H9 (cell line): ENCODE results near the gene MECR. TPM values are rescaled to one million over a fixed set of nuclear protein-coding genes. Genes with fewer than 3 reads are reported as not detected.
"Not testable (repeated sequence)": the region's sequence is repeated elsewhere in the genome, so short reads cannot be mapped to it uniquely, and the experiment has no call there.

Source experiments
- DNase-seq: peaks from one replicate; pipeline ENCODE4 v3.0.0-alpha.2; 2017
- H2AFZ ChIP-seq: one replicate; pipeline ENCODE4 v1.6.1; 2013; ENCODE audit warnings: mild to moderate bottlenecking, low read length, control low read depth, moderate library complexity
- H2AK5ac ChIP-seq: 2 replicates; pipeline ENCODE4 v1.6.1; 2013; ENCODE audit warnings: low read length, control low read depth, mixed read lengths; ENCODE audit not compliant: insufficient read length
- H2BK120ac ChIP-seq: one replicate; pipeline ENCODE4 v1.6.1; 2013; ENCODE audit warnings: low read depth, mild to moderate bottlenecking, low read length, control low read depth, inconsistent platforms; ENCODE audit not compliant: poor library complexity, severe bottlenecking
- H2BK12ac ChIP-seq: 2 replicates; pipeline ENCODE4 v1.6.1; 2013; ENCODE audit warnings: low read length, control low read depth, mixed read lengths, low read depth; ENCODE audit not compliant: insufficient read length
- H2BK15ac ChIP-seq: 2 replicates; pipeline ENCODE4 v1.6.1; 2013; ENCODE audit warnings: low read depth, low read length, control low read depth
- H2BK20ac ChIP-seq: one replicate; pipeline ENCODE4 v1.6.1; 2013; ENCODE audit warnings: low read depth, mild to moderate bottlenecking, low read length, control low read depth, inconsistent platforms; ENCODE audit not compliant: poor library complexity, severe bottlenecking
- H2BK5ac ChIP-seq: 2 replicates; pipeline ENCODE4 v1.6.1; 2013; ENCODE audit warnings: low read length, control low read depth, mixed read lengths; ENCODE audit not compliant: insufficient read length
- H3K14ac ChIP-seq: 2 replicates; pipeline ENCODE4 v1.6.1; 2013; ENCODE audit warnings: low read length, control low read depth; ENCODE audit not compliant: insufficient read depth
- H3K18ac ChIP-seq: 2 replicates; pipeline ENCODE4 v1.6.1; 2013; ENCODE audit warnings: low read depth, mild to moderate bottlenecking, mixed read lengths, low read length, control low read depth; ENCODE audit not compliant: insufficient read length
- H3K23ac ChIP-seq: 2 replicates; pipeline ENCODE4 v1.6.1; 2013; ENCODE audit warnings: low read length, control low read depth, mixed read lengths, low read depth; ENCODE audit not compliant: insufficient read length
- H3K23me2 ChIP-seq: 2 replicates; pipeline ENCODE4 v1.6.1; 2013; ENCODE audit warnings: low read depth, mild to moderate bottlenecking, mixed read lengths, low read length, control low read depth; ENCODE audit not compliant: insufficient read length, poor library complexity, severe bottlenecking
- H3K27ac ChIP-seq: 2 replicates; pipeline ENCODE4 v1.5.1; 2013; ENCODE audit warnings: low read length, control low read depth, mixed read lengths, low read depth; ENCODE audit not compliant: insufficient read length
- H3K27me3 ChIP-seq: 2 replicates; pipeline ENCODE4 v1.6.1; 2013; ENCODE audit warnings: low read length, control low read depth, inconsistent platforms; ENCODE audit not compliant: insufficient read depth
- H3K4ac ChIP-seq: 2 replicates; pipeline ENCODE4 v1.6.1; 2013; ENCODE audit warnings: low read depth, mild to moderate bottlenecking, control low read depth, inconsistent platforms, low read length, moderate library complexity
- H3K4me1 ChIP-seq: 2 replicates; pipeline ENCODE4 v1.6.1; 2013; ENCODE audit warnings: low read length, control low read depth, inconsistent platforms; ENCODE audit not compliant: insufficient read depth
- H3K4me2 ChIP-seq: 2 replicates; pipeline ENCODE4 v1.6.1; 2013; ENCODE audit warnings: low read length, control low read depth, mixed read lengths; ENCODE audit not compliant: insufficient read length, insufficient read depth
- H3K56ac ChIP-seq: 2 replicates; pipeline ENCODE4 v1.6.1; 2013; ENCODE audit warnings: low read depth, mild to moderate bottlenecking, mixed read lengths, low read length, control low read depth; ENCODE audit not compliant: insufficient read length
- H3K79me1 ChIP-seq: 2 replicates; pipeline ENCODE4 v1.6.1; 2013; ENCODE audit warnings: low read depth, mild to moderate bottlenecking, moderate library complexity, low read length, control low read depth, inconsistent platforms; ENCODE audit not compliant: insufficient read depth, poor library complexity, severe bottlenecking
- H3K79me2 ChIP-seq: 2 replicates; pipeline ENCODE4 v1.6.1; 2013; ENCODE audit warnings: low read length, control low read depth, inconsistent platforms; ENCODE audit not compliant: insufficient read depth
- H3K9ac ChIP-seq: 2 replicates; pipeline ENCODE4 v1.6.1; 2013; ENCODE audit warnings: low read length, control low read depth, mixed read lengths; ENCODE audit not compliant: insufficient read length; ENCODE audit errors: extremely low read depth
- H3K9me3 ChIP-seq: one replicate; pipeline ENCODE4 v1.6.1; 2013; ENCODE audit warnings: low read depth, low read length, inconsistent platforms; ENCODE audit not compliant: control insufficient read depth
- H3T11ph ChIP-seq: one replicate; pipeline ENCODE4 v1.6.1; 2013; ENCODE audit warnings: mild to moderate bottlenecking, low read length, control low read depth, inconsistent platforms
- H4K20me1 ChIP-seq: one replicate; pipeline ENCODE4 v1.6.1; 2013; ENCODE audit not compliant: control insufficient read depth, insufficient read length, insufficient read depth
- H4K5ac ChIP-seq: 2 replicates; pipeline ENCODE4 v1.6.1; 2013; ENCODE audit warnings: low read depth, mild to moderate bottlenecking, mixed read lengths, low read length, control low read depth; ENCODE audit not compliant: insufficient read length
- H4K8ac ChIP-seq: replicated peaks from 2 replicates; pipeline ENCODE4 v1.6.1; 2013; ENCODE audit warnings: low read length, control low read depth, mixed read lengths, low read depth; ENCODE audit not compliant: insufficient read length
- H4K91ac ChIP-seq: 2 replicates; pipeline ENCODE4 v1.6.1; 2013; ENCODE audit warnings: low read depth, mild to moderate bottlenecking, moderate library complexity, mixed read lengths, low read length, control low read depth; ENCODE audit not compliant: insufficient read length
- H3K27ac Mint-ChIP-seq, 3 experiments: 2 replicates in 2 of 3; 3 replicates in 1 of 3; pipeline ENCODE4 v1.8.0; 2020 to 2021; ENCODE audit warnings: mixed read lengths in 3 of 3, mild to moderate bottlenecking in 1 of 3, moderate library complexity in 1 of 3
- H3K27me3 Mint-ChIP-seq: 2 replicates; pipeline ENCODE4 v1.8.0; 2021; ENCODE audit warnings: low read depth, mild to moderate bottlenecking, moderate library complexity, mixed read lengths
- H3K36me3 Mint-ChIP-seq, 3 experiments: 2 replicates in 2 of 3; 3 replicates in 1 of 3; pipeline ENCODE4 v1.8.0; 2020 to 2021; ENCODE audit warnings: low read depth in 3 of 3, mixed read lengths in 3 of 3; ENCODE audit not compliant: insufficient read depth in 1 of 3
- H3K4me1 Mint-ChIP-seq, 2 experiments: 2 replicates each; pipeline ENCODE4 v1.8.0; 2020; ENCODE audit warnings: mixed read lengths in 2 of 2
- H3K4me3 Mint-ChIP-seq, 2 experiments: 2 replicates in 1 of 2; 3 replicates in 1 of 2; pipeline ENCODE4 v1.8.0; 2020 to 2021; ENCODE audit warnings: mild to moderate bottlenecking in 2 of 2, mixed read lengths in 2 of 2, moderate library complexity in 1 of 2
- H3K9me3 Mint-ChIP-seq, 2 experiments: 2 replicates in 1 of 2; 3 replicates in 1 of 2; pipeline ENCODE4 v1.8.0; 2020; ENCODE audit warnings: mild to moderate bottlenecking in 2 of 2, mixed read lengths in 2 of 2, moderate library complexity in 1 of 2
- WGBS: extraction: QIAGEN DNeasy Blood & Tissue Kit; methylation state at CpG from one replicate; pipeline ENCODE4 v1.1.7; 2013; ENCODE audit warnings: missing lambda C conversion rate, low lambda C conversion rate, mixed read lengths; ENCODE audit not compliant: insufficient read length; ENCODE audit errors: extremely low coverage; 5-methylcytosine and 5-hydroxymethylcytosine counted together
- total RNA-seq: library from RNA; stranded (reverse); gene quantifications from 2 replicates; pipeline ENCODE4 v1.2.1, GENCODE V29; 2021
- TF ChIP-seq, protein P1 (sequence below): fragments of 200-600 bp; sonication (generic); conservative IDR thresholded peaks from 3 replicates; pipeline ENCODE4 v1.8.0; 2021; ENCODE audit warnings: antibody characterized with exemption, mild to moderate bottlenecking

MECR gene
- total RNA-seq, 1 experiment from 2014 or later, result 30.9 TPM

DNA sequence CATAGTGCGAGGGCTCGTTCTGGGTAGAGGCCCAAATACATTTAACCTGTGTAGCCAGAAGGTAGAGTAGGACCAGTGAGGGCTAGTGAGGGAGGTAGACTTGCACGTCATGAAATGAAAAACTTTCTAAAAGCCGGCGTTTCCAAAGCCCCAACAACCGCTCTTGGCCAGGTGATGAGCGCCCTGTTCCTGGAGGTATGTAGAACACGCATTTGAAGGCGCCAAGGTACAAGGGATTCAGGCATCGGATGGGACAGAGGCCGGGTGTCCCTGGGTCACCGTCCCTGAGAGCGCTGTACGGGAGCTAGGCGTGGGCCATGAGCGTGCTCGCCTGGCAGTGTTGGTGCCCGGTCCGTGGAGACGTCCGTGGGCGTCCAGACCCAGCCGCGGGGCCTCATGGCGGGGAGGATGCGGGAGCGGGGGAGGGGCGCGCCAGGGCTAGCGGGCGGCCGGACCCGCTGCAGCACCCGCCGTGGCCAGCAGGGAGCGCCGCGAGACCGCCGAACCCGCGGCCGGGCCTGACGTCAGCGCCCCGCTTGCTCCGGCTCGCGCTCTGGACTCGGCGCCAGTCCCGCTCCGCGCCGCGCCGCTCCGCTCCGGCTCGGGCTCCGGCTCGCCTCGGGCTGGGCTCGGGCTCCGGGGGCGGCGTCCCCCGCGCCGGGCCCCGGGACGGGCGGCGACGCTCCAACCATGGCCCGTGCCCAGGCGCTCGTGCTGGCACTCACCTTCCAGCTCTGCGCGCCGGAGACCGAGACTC lies 5.4 kb upstream of the MECR start, which contains the start of gene PTPRU:
PTPRU (plus strand) TSS at position 568 of the 757 bp plus-strand sequence; CDS start at position 691, 123 bp downstream.
- H2BK120ac ChIP-seq, result no peak within 1 kb of the TSS
- no peak within 1 kb of the TSS for H3K23ac ChIP-seq
- H3K56ac ChIP-seq, result no peak within 1 kb of the TSS
- WGBS, result no CpG with 5 or more reads among the region's 82 CpGs
- DNase-seq, result peak; percentile 83
- H3K79me2 ChIP-seq, result no peaks in the 10 kb centered on the region
- H2BK12ac ChIP-seq, result no peak within 1 kb of the TSS
- H2AK5ac ChIP-seq, result no peak within 1 kb of the TSS
- no peak within 1 kb of the TSS for H4K5ac ChIP-seq
- H2BK5ac ChIP-seq, result no peak within 1 kb of the TSS
- no peak within 1 kb of the TSS for H4K91ac ChIP-seq
- no peaks in the 10 kb centered on the region for H3K79me1 ChIP-seq
- peaks cover 56% of the 10 kb centered on the region for H3K27me3 Mint-ChIP-seq
- peak within 1 kb of the TSS; percentile 82 for H3K14ac ChIP-seq
- H3K27me3 ChIP-seq, result peaks cover 15% of the 10 kb centered on the region; the same call in 1 of the 2 replicates
- H3K9ac ChIP-seq, result peak within 1 kb of the TSS; percentile 14
- no peak within 1 kb of the TSS for H2BK20ac ChIP-seq
- no peak within 1 kb of the TSS for H2AFZ ChIP-seq
- peak within 1 kb of the TSS in 1 of 3 experiments; percentile 44; a peak in 2 of 7 replicates for H3K27ac Mint-ChIP-seq
- H3K4me2 ChIP-seq, result peak within 1 kb of the TSS; percentile 71
- H3K18ac ChIP-seq, result peak within 1 kb of the TSS; percentile 21
- H3T11ph ChIP-seq, result no peak within 1 kb of the TSS
- H4K20me1 ChIP-seq, result no peaks in the 10 kb centered on the region
- H3K9me3 ChIP-seq, result no peaks in the 10 kb centered on the region
- H3K4ac ChIP-seq, result no peak within 1 kb of the TSS
- peak within 1 kb of the TSS; percentile 78 to 90 for H3K4me3 Mint-ChIP-seq
- H3K4me1 Mint-ChIP-seq, result peaks cover 33 to 40% of the 10 kb centered on the region in 2 experiments
- peaks cover 3 to 6% of the 10 kb centered on the region in 2 experiments; a peak in 4 of 5 replicates for H3K9me3 Mint-ChIP-seq
- no peak within 1 kb of the TSS for H3K27ac ChIP-seq
- TF ChIP-seq, protein P1, sequence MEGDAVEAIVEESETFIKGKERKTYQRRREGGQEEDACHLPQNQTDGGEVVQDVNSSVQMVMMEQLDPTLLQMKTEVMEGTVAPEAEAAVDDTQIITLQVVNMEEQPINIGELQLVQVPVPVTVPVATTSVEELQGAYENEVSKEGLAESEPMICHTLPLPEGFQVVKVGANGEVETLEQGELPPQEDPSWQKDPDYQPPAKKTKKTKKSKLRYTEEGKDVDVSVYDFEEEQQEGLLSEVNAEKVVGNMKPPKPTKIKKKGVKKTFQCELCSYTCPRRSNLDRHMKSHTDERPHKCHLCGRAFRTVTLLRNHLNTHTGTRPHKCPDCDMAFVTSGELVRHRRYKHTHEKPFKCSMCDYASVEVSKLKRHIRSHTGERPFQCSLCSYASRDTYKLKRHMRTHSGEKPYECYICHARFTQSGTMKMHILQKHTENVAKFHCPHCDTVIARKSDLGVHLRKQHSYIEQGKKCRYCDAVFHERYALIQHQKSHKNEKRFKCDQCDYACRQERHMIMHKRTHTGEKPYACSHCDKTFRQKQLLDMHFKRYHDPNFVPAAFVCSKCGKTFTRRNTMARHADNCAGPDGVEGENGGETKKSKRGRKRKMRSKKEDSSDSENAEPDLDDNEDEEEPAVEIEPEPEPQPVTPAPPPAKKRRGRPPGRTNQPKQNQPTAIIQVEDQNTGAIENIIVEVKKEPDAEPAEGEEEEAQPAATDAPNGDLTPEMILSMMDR, result peak; percentile 78
- peaks cover 14% of the 10 kb centered on the region for H3K23me2 ChIP-seq
- H3K36me3 Mint-ChIP-seq, result peaks cover 0 to 5% (median 0%) of the 10 kb centered on the region in 3 experiments; a peak in 2 of 7 replicates
- H3K4me1 ChIP-seq, result peaks cover 11% of the 10 kb centered on the region; the same call in 1 of the 2 replicates
- no peak within 1 kb of the TSS for H2BK15ac ChIP-seq
- H4K8ac ChIP-seq, result no peak within 1 kb of the TSS

DNA sequence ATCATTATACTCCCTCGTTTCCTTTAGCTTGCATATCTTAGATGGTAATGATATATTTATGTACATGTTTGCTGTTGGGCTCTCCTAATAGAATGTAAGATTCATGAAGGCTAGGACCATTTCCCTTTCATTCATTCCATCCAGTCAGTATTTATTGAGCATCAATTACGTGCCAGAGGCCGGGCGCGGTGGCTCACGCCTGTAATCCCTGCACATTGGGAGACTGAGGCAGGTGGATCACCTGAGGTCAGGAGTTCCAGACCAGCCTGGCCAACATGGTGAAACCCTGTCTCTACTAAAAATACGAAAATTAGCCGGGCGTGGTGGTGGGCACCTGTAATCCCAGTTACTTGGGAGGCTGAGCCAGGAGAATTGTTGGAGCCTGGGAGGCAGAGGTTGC lies 4.1 kb upstream of the MECR start:
- H3K27ac ChIP-seq, DNase-seq, H2BK20ac ChIP-seq, H3K4me3 Mint-ChIP-seq, H3K79me1 ChIP-seq, H3K4ac ChIP-seq, H3K9ac ChIP-seq, H2AFZ ChIP-seq, H3T11ph ChIP-seq, H4K8ac ChIP-seq, H3K27ac Mint-ChIP-seq, H3K4me1 ChIP-seq, H4K20me1 ChIP-seq, H3K79me2 ChIP-seq, H4K5ac ChIP-seq, H3K9me3 Mint-ChIP-seq, H2BK5ac ChIP-seq, H2BK12ac ChIP-seq, H3K23ac ChIP-seq, H3K18ac ChIP-seq, H3K4me2 ChIP-seq, H3K36me3 Mint-ChIP-seq, H2AK5ac ChIP-seq, H3K9me3 ChIP-seq, H2BK120ac ChIP-seq, H2BK15ac ChIP-seq, H3K56ac ChIP-seq, H3K14ac ChIP-seq, H4K91ac ChIP-seq: not testable (repeated sequence)
- H3K27me3 Mint-ChIP-seq, result peaks cover 56% of the 10 kb centered on the region
- WGBS, result no CpG with 5 or more reads among the region's 9 CpGs
- H3K4me1 Mint-ChIP-seq, result peaks cover 24 to 39% of the 10 kb centered on the region in 2 experiments
- Histone ChIP-seq H3K23me2 (peaks cover 14% of the 10 kb centered on the region), H3K27me3 (peaks cover 15% of the 10 kb centered on the region; the same call in 1 of the 2 replicates)
